Renal pelvis (tissue), 4 donors: ENCODE measurements around the gene RPS6KA2. TPM values are rescaled to one million over a fixed set of nuclear protein-coding genes. Genes with fewer than 3 reads are reported as not detected.
"Not testable (repeated sequence)": the region's sequence is repeated elsewhere in the genome, so short reads cannot be mapped to it uniquely, and the experiment has no call there.

Source experiments
- DNase-seq: peaks from one replicate; pipeline ENCODE4 v3.0.0-alpha.2; 2013
- polyA plus RNA-seq, 3 donors: library from polyadenylated mRNA; unstranded; fragments of 120-200 nt; gene quantifications; one replicate each; pipeline ENCODE4 v1.2.1, GENCODE V29; 2013; ENCODE audit not compliant: insufficient read length in 3 of 3

The RPS6KA2 gene
- polyA plus RNA-seq, 3 donors, result 27.8 to 29.6 (median 29.1) TPM

- DNase-seq, result no peak
Observed at GRCh38 chr6:166595061-166595780, 31.8 kb downstream of the RPS6KA2 start.

- no peak for DNase-seq
Observed at GRCh38 chr6:166592821-166593220, 34.2 kb downstream of the RPS6KA2 start.

DNA sequence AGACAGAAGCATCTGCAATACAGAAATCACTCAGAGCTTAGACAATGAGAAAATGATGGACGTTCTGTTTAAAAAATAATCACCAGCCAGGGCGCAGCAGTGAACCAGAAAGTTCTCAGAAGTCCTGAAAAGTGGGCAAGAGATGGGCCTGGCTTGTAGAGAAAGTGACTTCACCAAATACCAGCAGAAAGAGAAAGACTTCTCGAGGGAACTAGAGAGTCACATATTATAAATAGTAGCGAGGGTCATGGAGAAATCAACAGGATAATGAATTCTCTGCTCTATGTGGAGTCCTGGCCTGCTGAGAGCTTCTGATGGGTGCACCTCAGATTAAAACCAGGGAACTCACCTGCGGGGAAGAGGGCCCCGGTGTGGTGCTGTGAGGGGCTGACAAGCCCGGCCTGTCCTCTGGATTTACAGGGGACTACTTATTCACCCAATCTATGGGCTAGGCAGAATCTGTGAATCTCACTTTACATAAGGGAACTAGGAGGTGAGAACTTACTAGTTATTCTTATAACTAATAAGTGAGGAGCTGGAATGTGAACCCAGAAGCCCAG is 35.0 kb downstream of the RPS6KA2 start:
- no peak for DNase-seq

DNA sequence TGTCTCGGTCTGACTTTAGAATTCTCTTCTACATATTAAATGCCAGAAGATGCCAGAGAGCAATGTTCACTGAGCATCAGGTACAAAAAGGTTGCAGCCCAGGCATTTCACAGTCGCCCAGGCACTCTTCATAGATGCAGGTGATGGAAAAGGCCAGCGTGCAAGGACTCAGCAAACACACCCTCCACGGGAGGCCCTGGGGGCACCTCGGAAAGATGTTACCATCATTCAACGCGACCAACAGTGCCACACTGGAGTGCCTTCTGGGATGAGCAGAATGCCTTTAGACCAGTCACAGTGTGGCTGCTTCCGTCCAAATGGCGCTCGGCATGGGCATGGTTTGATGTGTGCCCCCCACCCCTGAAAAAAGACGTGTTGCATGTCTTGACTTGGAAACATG is 36.0 kb downstream of the RPS6KA2 start:
- no peak for DNase-seq

DNA sequence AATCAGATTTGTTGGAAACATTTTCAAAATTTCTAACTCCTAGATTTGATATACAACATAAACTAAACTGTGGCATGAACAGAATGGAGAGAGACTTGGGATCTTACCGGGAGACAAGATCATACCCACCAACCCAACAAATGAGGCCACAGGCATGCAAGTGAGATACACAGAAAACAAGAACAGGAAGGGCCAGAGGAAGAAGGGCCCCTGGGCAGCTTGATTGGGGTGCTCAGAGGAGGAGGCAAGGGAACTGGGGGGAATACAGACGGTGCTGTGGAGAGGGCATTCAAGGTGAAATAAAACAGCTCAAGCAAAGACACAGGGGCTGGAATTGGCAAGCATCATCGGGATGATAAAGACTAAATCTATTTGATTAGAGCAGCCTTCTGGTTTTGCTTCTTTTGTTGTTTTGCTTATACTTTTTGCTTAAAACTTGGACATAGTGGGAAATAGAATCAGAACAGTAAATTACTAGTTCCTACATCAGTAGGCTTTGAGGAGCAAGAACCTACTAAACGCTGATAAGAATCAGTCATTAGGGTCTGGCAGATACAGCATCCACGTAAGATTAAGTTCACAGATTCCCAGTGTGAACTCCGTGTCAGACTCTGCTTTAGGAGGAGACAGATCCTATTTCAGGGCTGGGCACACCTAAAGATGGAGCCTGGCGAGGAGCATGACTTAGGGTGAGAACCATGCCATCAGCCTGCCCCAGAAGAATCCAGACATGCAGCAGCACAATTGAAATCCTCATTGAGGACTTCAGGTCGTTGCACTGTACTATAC is 37.1 kb downstream of the RPS6KA2 start:
- DNase-seq, result no peak

DNA sequence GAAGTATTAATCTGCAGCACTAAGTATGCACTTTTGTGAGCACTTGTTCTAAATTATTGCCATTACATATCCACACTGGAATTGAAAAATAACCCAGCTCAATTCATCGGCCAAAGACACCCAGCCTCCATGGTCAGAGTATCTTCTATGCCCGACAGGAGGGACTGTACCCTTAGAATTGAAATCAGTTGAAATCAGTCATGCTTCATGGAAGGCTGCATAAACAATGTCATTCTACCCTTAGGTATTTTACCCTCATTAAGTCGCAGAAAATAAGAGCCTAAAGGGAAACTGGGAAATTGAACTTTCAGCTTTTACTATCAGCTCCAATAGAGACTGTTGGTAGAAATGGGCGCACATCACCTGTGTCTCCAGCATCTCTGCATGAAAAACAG is 37.7 kb downstream of the RPS6KA2 start:
- DNase-seq, result no peak

DNA sequence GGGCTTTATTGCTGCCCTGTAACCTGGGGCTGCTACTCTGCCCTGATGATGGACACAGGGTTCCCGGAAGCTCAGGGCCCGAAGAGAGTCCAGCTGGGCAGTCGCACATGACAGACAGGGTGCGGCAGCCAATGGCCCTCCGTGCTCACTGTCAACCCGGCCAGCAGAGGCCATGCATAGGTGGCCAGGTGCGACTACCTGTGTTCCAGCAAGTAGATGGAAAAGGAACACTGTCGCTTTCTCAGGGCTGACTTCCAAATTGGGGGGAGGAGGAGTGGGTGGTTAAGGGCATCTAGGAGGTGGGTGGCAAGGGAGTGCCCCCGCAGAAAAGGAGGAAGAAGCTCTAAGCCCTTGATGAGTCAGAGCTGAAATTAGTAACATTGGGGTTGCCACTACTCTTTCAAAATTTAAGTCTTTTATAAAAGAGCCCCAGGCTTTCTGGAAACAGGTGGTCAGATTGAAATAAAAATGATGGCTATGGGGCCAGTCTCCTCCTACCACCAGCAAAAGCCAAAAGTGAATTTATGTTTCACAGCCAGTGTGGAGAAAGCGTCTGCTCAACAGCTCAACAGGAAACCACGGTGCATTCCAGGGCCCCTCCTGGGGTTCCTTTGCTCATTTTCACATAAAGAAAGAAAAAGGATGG is 38.2 kb downstream of the RPS6KA2 start:
- no peak for DNase-seq

GRCh38 chr6:166587631-166588413 is 39.2 kb downstream of the RPS6KA2 start:
- no peak for DNase-seq

DNA sequence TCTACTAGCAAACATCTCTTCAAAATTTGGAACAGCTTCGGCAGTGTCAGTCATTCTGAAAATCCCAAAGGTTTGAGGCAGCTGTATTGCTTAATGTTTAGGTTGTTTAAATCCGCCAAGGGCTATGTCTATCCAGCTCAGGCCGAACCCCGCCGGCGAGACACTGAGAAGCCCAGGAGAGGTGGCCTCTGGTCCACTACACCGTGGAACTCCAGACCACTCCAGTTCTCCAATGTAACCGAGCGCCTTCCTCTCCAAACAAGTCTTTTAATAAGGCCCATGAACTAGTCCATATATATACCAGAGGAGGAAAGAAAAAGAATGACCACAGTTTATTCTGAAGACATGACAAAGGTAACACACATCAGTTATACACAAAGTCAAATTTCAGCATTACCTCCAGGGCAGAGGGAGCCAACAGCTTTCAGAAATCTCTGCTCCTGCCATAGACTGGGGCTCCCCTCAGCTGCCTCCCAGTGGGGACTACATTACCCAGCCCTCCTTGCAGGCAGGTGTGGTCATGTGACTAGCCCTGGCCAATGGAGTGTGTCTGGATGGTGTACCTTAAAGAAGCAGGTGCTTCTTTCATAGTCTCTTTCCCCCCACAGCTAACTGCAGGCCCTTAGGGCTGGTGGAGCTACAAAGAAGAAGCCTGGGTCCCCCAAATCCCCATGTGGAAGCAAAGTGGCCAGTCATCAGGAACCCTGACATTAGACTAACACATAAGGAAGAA is 40.5 kb downstream of the RPS6KA2 start, which contains the start of gene RAMACL:
RAMACL (minus strand) TSS at position 255 of the 733 bp plus-strand sequence; CDS start at position 54, 201 bp downstream.
- no peak for DNase-seq

DNA sequence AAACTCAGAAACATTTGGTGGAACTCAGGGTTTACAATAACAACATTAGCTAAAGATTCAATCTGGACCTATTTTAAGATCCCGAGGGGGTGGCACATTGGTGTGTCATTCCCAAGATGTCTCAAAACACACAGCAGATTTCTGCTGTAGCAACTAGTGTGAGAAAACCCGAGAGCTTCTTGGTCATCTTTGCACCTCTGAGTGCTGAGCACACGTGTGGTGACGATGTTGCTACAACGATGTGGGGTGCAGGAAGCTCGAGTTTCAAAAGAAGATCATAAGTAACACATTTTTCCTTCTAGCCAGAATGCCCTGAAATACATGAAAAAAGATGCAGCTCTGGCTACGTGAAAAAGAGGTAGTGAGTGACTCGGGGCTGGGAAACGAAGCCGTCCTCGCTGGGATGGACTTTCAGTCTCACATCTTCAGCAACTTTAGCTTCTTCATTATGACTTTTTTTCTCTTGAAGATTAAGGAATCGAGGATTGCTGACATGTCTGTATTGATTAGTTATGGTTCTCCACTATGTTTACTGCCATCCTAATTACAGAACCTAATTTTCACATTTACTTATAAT is 42.1 kb downstream of the RPS6KA2 start:
- no peak for DNase-seq

DNA sequence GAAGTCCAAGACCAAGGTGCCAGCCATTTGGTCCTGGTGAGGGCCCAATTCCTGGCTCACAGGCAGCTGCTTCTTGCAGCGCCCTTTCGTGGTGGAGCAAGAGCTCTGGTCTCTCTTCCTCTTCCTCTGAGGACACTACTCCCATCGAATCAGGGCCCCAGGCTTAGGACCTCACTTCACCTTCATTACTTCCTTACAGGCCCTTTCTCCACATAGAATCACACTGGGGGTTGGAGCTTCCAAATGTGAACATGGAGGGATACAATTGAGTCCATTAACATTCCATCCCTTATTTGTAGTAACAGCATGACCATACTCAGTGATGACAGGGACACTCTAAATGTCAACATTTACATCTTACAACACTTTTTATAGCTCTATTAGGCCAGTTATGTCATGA is 42.9 kb downstream of the RPS6KA2 start:
- no peak for DNase-seq

GRCh38 chr6:166583230-166583965 is 43.7 kb downstream of the RPS6KA2 start:
- no peak for DNase-seq

DNA sequence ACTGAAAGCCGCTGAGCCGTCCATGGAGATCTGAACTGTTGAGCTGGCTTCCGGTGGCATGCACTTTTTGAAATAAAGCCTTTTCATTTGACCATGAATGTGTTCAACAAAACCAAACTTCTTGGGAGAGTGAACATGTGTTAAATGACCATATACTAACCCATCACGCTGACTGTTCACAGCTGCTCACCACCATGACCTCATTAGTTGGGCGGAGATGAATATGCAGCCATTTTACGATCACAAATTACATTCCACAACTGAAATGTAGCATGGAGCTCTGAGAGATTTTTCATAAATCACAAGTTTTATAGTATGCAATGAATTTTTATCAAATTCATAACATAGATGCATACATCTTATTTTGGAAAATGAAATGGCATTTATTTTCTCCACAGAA is 44.8 kb downstream of the RPS6KA2 start:
- peak; percentile 82 for DNase-seq

DNA sequence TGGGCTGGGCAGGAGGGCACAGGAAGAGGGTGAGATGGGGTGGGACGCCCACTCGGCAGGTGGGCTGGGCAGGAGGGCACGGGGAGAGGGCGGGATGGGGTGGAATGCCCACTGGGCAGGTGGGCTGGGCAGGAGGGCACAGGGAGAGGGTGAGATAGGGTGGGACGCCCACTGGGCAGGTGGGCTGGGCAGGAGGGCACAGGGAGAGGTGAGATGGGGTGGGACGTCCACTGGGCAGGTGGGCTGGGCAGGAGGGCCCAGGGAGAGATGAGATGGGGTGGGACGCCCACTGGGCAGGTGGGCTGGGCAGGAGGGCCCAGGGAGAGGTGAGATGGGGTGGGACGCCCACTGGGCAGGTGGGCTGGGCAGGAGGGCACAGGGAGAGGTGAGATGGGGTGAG is 45.2 kb downstream of the RPS6KA2 start:
- not testable (repeated sequence) for DNase-seq

DNA sequence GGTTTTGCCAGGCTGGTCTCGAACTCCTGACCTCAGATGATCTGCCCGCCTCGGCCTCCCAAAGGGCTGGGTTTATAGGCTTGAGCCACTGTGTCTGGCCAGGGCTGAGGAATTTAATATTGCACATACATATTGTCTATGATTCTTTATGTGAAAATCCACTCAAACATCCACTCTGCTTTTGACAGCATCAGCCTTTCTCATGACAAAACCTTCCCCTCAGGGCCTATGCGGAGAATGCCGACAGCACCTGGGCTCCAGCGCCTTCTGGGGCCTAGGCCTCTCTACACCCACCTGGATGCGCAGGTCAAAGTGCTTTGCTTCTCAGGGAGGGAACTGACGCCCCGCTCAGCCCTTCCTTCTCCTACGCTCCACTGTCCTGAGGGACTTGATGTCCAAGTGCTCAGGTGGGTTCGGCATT is 46.0 kb downstream of the RPS6KA2 start:
- no peak for DNase-seq

GRCh38 chr6:166580076-166581050 is 46.7 kb downstream of the RPS6KA2 start:
- no peak for DNase-seq

DNA sequence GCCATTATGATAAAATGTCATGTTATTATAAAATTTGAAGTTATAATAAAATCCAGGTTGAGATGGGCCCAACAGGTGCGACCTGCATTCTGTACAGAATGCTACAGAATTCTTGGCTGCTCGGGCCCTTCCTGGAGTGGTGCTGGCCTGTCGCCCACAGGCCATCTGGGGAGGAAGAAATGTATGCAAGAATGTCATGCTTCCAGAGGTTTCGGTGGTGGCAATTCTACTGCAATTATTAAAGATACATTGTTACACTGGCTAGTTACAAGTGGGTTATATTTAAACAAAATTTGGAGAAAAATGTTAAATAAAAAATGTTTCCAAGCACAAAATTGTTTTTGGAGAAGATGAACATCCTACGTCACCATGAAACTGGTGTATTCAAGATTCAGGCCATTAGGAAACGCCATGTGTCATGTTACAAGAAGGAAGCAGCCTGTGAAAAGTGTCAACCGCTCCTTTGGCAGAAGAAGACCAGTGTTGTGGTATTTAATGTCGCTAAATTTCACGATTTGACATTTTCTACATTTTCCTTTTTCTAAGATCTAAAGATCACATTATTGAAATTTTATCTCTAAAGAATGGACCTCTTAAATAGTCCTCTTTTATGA is 47.7 kb downstream of the RPS6KA2 start:
- DNase-seq, result no peak
